Cardiac muscle cell (in vitro differentiated cells and primary cell): Measurements from ENCODE around the gene ATG9B. TPM values are rescaled to one million over a fixed set of nuclear protein-coding genes. Genes with fewer than 3 reads are reported as not detected.

Source experiments
- DNase-seq, 2 donors: peaks; one replicate each; pipeline versions ENCODE4 v3.0.0 to v3.0.0-alpha.2; 2010 to 2017; ENCODE audit warnings: low read depth in 1 of 2, low spot score in 1 of 2
- H3K27ac ChIP-seq: fragments of 200-600 bp; sonication (generic); 2 replicates; pipeline ENCODE4 v1.5.1; 2016
- H3K27me3 ChIP-seq: fragments of 200-600 bp; sonication (generic); 2 replicates; pipeline ENCODE4 v1.6.0; 2016; ENCODE audit warnings: control low read depth
- H3K36me3 ChIP-seq: fragments of 200-600 bp; sonication (generic); 2 replicates; pipeline ENCODE4 v1.5.1; 2016; ENCODE audit warnings: control low read depth
- H3K4me1 ChIP-seq: fragments of 200-600 bp; sonication (generic); 2 replicates; pipeline ENCODE4 v1.8.1; 2017; ENCODE audit warnings: low read depth, mild to moderate bottlenecking, mixed run types
- H3K4me3 ChIP-seq: fragments of 200-600 bp; sonication (generic); 2 replicates; pipeline ENCODE4 v1.5.1; 2016; ENCODE audit warnings: mild to moderate bottlenecking
- H3K9me3 ChIP-seq: fragments of 200-600 bp; sonication (generic); 2 replicates; pipeline ENCODE4 v1.5.1; 2017; ENCODE audit warnings: low read depth, mild to moderate bottlenecking, control low read depth
- CTCF ChIP-seq: IDR thresholded peaks from 2 replicates; pipeline ENCODE4 v1.5.1; 2012; ENCODE audit warnings: low read depth, mild to moderate bottlenecking, low read length
- polyA plus RNA-seq: library from polyadenylated mRNA; unstranded; fragments of >200 nt; fragmentation: Nextera tagmentation; extraction: Ambion mirVana; gene quantifications from 2 replicates; pipeline ENCODE4 v1.2.1, GENCODE V29; 2016
- total RNA-seq: library from RNA; depleted of rRNA; stranded (reverse); fragments of >200 nt; gene quantifications from 2 replicates; pipeline ENCODE4 v1.2.3, GENCODE V29; 2016

ATG9B gene
- total and polyA plus RNA-seq, 2 experiments from 2014 or later, result 8.4 to 13.0 TPM

GRCh38 chr7:150993511-150993910 lies 30.8 kb downstream of the ATG9B start:
- Histone ChIP-seq H3K36me3 (no peaks in the 10 kb centered on the region), H3K27ac (peak overlapping the region; percentile 90), H3K27me3 (no peaks in the 10 kb centered on the region), H3K4me1 (peaks cover 37% of the 10 kb centered on the region), H3K9me3 (no peaks in the 10 kb centered on the region), H3K4me3 (no peak overlapping the region)
- TF ChIP-seq CTCF, result no peak
- no peak for DNase-seq

- Histone ChIP-seq H3K36me3 (no peaks in the 10 kb centered on the region), H3K27me3 (no peaks in the 10 kb centered on the region), H3K4me3 (no peak overlapping the region), H3K4me1 (peaks cover 37% of the 10 kb centered on the region), H3K9me3 (no peaks in the 10 kb centered on the region), H3K27ac (peak overlapping the region; percentile 90)
- no peak for TF ChIP-seq CTCF
- peak; percentile 52 to 80 for DNase-seq
Measured at GRCh38 chr7:150992833-150993302, 31.4 kb downstream of the ATG9B start.

- H3K27me3 ChIP-seq, result no peaks in the 10 kb centered on the region
- no peak for TF ChIP-seq CTCF
- H3K27ac ChIP-seq, result no peak overlapping the region
- H3K9me3 ChIP-seq, result no peaks in the 10 kb centered on the region
- peaks cover 37% of the 10 kb centered on the region for H3K4me1 ChIP-seq
- DNase-seq, result no peak
- no peak overlapping the region for H3K4me3 ChIP-seq
- no peaks in the 10 kb centered on the region for H3K36me3 ChIP-seq
Measured at GRCh38 chr7:150992051-150992640, 32.1 kb downstream of the ATG9B start.

- Histone ChIP-seq H3K27ac (no peak within 1 kb of the TSS), H3K36me3 (no peaks in the 10 kb centered on the region), H3K4me1 (peaks cover 28% of the 10 kb centered on the region), H3K27me3 (no peaks in the 10 kb centered on the region), H3K9me3 (no peaks in the 10 kb centered on the region), H3K4me3 (no peak within 1 kb of the TSS)
- no peak for TF ChIP-seq CTCF
- no peak for DNase-seq
Measured at GRCh38 chr7:150990416-150991186, 33.7 kb downstream of the ATG9B start, which contains the start of gene NOS3. Gene NOS3 (plus strand): TSS chr7:150991017. CDS start chr7:150993804, 2,787 bp downstream.

- TF ChIP-seq CTCF, result no peak
- Histone ChIP-seq H3K4me1 (peaks cover 22% of the 10 kb centered on the region), H3K27ac (no peak overlapping the region), H3K36me3 (no peaks in the 10 kb centered on the region), H3K4me3 (no peak overlapping the region), H3K27me3 (no peaks in the 10 kb centered on the region), H3K9me3 (no peaks in the 10 kb centered on the region)
- DNase-seq, result no peak
Measured at GRCh38 chr7:150989456-150989855, 34.8 kb downstream of the ATG9B start.
